HG02970 (cell line): Measurements from ENCODE around the gene RBFOX1.

Experiments
- ATAC-seq: cut with Tn5 transposase; IDR thresholded peaks from one replicate; pipeline ENCODE4 v1.9.1; 2021; ENCODE audit warnings: mild to moderate bottlenecking, moderate library complexity, moderate number of reproducible peaks; ENCODE audit not compliant: unreplicated experiment, low FRiP score

The RBFOX1 gene

DNA sequence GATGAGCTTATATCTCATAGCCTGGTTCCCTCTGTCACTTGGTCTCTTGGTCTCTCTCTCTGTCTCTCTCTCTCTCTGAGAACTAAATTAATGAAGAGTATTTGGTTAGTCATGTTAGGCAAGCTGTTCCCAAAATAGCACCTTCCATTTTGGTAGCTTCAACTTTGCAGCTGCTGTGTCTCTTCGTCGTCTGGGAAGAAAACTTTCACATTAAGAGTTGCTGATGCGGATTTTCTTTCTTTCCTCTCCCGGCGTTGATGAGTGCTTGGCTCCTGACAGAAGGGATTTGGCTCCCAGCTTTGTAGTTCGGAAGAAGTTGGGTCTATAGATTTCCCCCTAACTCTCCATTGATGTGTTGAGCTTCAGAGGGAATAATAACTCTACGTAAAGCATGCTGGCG lies at the start of gene RBFOX1:
RBFOX1 (plus strand) TSS at position 235 of the 400 bp plus-strand sequence.
- ATAC-seq: no peak

DNA sequence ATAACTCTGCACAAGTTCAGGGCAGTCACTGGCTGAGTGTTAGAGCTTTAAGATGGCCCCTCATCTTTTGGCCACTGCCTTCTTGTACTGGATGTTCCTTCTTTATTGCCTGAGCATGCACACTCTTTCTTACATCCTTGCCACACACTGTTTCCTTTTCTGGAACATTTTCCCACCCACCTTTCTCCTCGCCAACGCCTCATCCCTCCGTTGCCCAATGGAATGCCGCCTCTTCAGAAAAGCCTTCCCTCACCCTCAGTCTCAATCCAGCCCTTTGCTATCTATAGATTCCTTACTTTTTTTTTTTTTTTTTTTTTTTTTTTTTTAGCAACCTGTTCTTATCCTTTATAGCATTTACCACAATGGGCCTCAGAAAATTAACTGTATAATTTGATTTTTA lies 47.9 kb upstream of the RBFOX1 start:
- no peak for ATAC-seq

DNA sequence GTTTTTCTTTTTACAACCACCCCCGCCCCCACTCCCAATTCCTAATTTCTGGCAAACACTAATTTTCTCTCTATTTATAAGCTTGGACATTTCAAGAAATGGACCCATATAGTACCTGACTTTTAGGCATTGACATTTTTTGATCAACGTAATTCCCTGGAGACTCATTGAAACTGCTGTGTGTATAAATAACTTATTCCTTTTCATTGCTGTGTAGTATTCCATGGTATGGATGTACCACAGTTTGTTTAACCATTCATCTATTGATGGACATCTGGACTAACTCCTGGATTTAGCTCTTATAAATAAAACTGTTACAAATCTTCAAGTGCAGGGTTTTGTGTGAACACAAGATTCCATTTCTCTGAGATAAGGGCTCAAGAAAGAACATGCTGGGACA lies 47.1 kb upstream of the RBFOX1 start:
- ATAC-seq: no peak

DNA sequence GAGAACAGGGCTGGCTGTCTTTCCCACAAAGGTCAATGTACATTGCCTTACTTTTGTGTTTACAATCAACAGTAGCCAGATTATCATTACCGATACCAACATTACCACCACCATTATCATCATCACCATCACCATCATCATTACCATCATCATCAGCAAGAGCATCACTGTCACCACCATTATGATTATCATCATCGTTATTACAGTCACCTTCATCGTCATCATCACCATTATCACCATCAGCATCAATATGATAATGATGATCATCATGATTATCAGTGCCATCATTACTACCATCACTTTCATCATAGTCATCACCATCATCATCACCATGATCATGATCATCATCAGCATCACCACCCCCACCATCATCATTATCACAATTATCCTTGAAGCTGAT lies 43.3 kb upstream of the RBFOX1 start:
- no peak for ATAC-seq

DNA sequence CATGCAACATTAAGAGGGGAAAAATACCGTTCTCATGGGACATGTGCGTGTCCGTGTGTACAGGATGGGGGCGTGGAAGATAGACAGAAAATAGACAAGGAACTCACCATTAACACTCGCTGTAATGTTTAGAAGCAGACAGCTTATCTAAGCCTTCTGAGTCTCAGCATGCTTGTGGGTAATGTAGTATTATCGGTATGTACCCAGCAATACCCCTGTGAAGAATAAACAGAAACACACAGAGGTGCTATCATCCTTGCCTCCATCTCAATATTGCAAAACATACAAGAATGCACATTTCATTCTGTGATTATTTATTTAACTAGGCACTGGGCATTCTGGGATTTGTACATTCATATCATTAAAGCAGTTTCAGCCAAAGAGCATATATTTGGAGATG lies 42.0 kb upstream of the RBFOX1 start:
- ATAC-seq: no peak

DNA sequence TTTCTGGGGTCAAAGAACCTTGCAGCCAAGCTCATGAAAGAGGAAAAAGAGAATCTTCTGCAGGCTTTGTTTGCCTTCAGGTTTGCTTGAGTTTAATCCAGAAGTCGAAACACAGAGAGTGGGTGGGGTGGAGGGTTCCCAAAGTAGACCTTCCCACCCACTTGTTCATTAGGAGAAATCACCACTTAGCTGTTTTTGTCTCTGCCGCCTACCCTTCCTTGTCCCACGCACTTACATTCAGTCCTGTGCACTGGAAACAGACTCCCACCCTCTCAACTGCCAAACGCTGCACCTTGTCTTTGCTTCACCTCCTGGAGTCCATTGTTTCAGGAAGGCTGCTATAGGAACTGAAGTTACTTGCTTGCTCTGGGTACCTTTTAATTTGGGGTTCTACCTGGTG lies 38.6 kb upstream of the RBFOX1 start:
- no peak for ATAC-seq

DNA sequence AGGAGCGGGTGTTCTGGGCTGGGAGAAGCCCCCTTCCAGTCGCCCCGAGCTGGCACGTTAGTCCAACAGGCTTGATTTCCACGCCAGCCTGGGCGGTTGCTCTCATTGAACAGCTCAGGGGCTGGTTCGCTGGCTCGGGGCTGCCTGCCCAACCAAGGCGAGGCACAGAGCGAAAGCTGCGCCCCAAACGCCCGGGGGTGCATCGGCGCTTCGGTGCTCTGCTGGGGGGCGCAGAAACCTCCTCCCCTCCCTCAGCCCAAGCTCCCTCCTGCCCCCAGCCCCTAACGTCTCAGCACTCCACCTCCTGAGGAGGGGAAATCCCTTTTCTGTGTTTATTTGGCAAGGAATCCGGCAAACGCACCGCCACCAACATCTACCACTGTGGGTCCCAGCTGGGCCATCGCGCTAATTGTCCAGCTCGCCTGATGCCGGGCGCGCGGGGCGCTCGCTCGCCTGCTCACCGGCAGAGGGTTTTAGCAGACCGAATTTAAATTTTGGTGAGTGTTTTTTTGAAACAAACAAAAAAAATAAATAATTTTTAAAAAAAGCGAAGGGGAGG lies 29.5 kb upstream of the RBFOX1 start:
- ATAC-seq: no peak

DNA sequence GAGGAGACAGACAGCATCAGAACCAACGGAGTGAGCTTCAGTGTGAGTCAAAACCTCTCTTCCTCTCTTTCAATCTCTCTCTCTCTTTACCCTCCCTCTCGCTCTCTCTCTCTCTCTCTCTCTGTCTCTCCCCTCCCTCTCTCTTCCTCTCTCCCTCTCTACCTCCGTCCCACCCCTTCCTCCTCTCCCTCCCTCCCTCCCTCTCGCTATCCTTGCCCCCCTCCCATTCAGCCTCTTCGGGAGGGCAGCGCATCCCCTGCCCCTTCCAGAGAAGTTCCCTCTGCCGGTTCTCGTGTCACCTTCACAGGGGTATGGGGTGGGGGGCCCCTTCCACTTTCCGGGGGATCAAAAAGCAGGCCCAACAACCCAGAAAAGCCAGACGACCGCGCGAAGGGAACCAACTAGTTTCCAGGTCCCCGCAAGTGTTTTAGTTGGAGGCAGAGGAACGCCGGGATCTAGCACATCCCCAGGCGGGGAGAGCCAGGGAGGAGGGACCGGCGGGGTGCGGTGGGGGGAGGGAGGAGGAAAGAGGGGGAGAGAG lies 28.9 kb upstream of the RBFOX1 start:
- ATAC-seq: no peak

DNA sequence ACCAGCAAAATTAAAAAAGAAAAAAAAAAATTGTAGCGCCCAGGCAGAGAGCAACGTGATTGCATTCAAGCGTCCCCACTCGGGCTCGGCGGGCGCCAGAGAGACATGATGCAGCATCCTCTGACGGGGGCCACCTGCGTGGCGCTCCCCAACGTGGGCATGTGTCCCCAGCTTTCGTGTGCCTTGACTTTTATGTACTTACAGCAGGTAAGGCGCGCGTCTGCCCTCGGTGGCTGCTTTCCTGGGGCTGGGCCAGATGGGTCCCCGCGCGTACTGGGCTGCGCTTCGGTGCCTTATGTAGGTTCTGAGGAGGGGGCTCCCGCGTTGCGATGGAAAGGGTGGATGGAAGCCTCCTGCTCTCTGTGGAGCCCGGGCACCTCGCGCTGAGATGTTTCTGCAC lies 28.4 kb upstream of the RBFOX1 start:
- ATAC-seq: no peak

DNA sequence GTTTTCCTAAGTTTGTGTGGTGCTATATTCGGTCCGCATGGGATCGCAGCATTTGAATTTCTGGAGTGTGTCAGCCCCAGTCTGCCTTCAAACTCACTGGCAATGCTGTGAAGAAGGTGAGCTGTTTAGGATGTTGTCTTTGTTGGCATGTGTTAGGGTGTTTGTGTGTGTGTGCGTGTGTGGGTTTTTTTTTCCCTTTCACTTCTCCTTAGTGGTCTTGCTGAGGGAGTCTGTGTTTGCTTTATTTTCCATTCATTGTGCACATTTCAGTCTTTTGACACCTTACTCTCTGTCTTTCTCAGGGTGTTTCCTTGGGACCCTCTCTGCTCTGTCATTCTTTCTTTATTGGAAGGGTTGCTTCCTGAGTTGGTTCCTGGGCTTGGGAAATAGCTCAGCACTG lies 27.7 kb upstream of the RBFOX1 start:
- ATAC-seq: no peak

DNA sequence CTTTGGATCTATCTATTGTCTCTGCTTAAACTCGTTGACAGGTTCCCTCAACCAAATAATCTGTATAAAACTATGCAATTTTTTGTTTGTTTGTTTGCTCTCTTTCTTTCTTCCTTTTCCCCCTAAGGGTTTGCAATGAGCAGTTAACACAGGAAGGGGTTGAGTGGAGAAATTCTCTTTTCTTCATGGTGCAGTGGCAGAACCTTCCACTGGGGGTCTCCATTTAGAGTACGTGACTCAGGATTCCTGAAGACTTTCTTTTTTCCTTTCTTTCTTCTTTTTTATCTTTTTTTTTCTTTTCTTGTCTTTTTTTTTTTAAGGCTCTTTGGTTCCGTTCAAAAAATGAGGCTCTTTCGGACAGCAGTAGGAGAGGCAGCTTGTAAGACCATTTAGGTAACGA lies 19.5 kb upstream of the RBFOX1 start:
- ATAC-seq: no peak

DNA sequence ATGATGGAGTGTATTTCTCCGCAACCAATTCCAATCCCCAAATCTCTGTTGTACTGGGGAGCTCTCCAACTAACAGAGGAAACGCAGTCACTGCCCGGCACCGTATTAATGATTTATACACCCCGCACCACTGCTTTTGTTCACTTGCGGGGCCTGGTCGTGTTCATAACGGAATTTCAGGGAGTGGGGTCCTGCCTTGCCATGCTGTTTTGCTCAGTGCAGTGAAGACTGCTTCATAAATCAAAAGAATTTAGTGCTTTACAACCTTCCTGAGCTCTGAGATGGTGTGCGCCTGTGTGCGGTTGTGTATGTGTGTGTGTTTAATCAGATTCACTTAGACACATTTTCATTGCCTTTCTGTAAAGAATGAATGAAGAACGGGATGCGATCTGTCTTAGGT lies 18.5 kb upstream of the RBFOX1 start:
- ATAC-seq: no peak

DNA sequence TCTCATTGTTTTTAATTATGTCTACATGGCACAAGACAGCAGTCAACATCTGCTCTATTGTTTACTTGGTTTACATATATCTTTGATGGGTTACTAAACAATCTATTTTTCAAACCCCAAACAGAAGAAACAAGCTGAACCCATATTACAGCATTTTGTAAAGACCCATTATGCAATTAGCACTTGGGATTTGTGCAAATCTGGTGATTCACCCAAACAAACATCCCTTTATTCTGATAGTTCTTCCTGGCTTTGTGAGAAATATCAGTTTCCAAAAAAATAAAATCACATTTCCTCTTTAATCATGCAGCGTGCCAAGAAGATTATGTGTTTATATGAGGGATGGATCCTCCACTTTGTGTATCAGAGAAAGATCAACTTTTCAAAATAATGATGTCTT lies 16.8 kb upstream of the RBFOX1 start:
- ATAC-seq: no peak

DNA sequence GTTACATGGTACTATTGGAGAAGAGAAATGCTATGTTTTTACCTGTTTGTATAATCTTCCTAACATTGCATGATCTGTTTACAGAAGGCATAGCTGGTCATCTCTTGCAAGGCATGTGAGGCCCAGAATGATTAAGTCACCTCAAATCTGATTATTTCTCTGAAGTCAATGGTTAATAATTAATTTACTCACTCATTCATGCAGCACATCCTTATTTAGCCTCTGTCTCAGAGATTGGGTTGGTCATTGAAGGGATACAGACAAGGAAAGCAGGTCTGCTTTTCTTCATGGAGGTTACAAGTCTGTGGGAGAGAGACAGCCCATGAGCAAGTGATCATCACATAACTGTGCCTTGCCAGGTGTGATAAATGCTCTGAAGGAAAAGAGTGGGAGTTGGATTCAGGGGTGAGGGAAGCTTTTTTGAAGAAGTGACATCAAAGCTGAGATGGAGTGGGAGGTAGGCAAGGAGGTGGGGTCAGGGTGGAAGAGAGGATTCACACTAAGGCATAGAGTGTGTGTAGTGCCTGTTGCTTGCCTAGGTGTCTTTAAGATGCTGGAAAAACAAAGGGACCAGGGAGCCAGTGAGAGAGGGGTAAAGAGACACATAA lies 16.3 kb upstream of the RBFOX1 start:
- ATAC-seq: no peak

DNA sequence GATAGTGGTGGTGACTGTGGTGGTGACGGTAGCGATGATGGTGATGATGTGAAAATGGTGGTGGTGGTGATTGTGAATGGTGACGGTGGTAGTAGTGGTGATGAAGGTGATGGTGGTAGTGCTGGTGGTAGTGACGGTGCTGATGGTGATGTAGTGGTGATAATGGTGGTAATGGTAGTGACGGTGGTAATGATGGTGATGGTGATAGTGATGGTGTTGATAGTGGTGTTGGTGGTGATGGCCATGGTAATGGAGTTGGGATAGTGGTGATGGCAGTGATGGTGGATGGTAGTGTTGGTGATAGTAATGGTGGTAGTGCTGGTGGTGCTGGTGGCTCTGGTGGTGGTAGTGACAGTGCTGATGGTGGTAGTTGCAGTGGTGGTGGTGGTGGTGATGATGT lies 14.7 kb upstream of the RBFOX1 start:
- no peak for ATAC-seq

DNA sequence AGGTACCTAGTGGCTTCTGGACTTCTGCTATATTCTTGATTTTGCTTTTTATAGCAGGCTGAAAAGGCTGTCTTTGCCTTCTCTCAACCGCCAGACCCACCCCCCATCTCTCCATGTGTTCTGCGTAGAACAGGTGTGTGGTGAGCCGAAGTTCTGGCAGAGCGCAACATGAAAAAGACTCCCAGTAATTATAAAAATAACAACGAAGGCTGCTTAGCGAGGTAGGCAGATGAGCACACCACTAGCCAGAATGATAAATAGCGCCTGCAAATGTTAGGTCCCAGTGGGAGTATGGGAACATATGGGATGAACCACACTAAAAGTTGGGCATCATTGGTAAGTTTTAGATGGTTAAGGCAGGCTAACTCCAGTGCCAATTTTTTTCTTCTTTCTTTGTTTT lies 14.0 kb upstream of the RBFOX1 start:
- no peak for ATAC-seq

DNA sequence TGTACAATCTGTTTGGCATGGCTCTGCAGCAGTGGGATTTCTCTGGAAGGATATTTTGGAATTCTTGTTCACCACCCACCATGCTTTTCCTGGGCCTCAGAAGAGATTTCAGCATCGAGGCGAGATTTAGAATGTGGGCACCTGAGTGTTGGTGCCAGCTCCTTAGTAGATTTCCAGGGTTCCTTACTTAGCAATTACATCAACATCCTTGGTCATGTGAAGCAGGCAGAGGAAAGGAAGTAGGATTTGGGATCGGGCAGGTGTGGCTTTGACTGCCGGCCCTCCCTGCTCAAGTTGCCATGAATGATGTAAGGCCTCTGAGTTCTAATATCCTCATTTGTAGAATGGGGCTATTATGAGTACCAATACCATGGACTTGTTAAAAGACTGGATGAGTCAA lies 13.1 kb upstream of the RBFOX1 start:
- ATAC-seq: no peak

DNA sequence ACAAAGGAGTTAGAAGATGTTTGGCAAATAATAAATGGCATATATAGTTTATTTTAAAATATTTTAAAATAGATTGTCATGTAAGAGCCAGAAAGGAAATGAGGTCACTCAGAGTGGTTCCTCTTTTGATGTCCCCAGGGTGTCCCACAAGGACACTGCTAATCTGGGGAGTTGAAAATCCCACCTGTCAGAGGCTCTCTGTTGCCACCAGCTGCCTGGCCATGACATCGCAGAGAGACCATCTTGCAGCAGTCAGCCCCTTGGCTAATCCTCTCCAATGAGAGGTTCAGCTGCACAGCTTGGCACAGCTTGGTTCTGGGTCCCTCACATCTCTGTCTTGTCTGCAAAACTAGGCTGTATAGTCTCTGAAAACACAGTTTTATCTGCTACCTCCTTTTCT lies 11.0 kb upstream of the RBFOX1 start:
- ATAC-seq: no peak

DNA sequence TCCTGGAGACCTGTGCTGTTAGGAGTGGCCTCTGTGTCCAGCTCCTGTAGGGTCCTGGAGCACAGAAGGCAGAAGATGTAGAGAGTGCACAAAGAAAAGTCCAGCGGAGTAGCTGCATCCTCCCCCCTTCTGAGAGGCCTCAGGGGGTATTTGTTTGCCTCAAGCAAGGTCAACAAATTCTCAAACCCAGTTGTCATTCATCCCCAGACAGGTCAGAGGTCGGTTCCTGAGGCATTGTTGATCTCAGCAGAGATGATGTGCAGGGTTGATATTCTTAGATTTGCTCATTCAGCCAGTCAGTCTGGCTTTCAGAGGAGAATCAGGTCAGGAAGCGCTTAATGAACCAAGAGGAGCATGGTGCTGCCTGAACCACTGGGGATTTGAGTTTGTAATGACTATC lies 8.3 kb upstream of the RBFOX1 start:
- no peak for ATAC-seq

DNA sequence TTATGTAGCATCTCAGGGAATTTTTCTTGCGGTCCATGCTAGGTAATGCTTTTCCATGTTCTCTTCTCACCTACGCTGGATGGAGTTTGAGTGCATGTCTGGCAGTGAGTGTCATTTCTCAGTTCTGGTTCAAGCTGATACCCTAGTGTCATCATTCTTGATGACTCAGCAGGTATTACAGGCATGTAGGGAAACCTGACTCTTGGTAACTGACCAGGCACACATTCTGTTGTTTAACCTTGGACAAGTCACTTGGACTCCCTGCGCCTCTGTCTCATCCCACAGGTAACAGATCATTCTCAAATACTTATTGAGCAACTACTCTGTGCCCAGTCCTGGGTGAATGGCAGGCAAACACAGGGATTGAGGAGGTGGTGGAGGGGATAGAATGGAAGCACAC lies 6.8 kb upstream of the RBFOX1 start:
- ATAC-seq: no peak

DNA sequence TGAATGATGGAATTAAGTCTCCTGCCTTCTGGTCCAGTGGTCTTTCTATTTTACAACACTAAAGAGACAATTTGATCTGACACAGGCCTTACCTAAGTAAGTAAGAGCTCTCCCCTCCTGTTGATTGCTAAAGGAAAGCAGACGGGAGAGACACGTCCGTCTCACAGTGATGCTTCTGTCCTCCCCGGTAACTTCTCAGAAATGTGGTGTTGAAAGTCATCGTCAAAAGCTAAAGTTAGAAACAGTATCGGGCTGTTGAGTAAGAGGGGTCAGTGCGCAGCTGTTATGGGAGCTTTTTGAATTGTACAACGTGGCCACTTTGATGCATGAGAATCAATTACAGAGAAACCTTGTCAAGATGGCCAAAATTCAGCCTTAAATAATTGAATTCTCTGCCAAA lies 1.9 kb upstream of the RBFOX1 start:
- ATAC-seq: no peak

DNA sequence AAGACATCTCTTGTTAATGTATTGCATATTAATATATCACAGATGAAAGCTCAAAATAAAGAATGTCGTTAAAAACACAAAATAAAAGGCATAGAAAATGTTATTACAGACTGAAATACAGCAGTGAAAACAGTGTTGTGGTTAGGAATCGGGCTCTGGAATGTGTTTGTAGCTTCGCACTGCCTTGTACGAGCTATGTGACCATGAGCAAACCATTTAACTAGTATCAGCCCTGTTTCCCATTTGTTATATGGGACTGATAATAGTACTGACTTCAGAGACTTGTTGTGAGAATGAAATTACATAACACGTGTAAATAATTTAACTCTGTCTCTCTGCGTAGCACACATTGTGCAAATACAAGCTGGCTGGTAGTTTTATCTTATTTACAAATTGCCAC lies 648 bp upstream of the RBFOX1 start:
- ATAC-seq: no peak
